KOPT-K1 (cell line): ENCODE data around the gene EVC.

Source experiments
- H3K27ac ChIP-seq: fragments of 200-600 bp; sonication (generic); 2 replicates; pipeline ENCODE4 v1.5.1; 2016; ENCODE audit warnings: antibody characterized with exemption, mild to moderate bottlenecking, low read depth, low read length; ENCODE audit not compliant: poor library complexity, severe bottlenecking
- H3K36me3 ChIP-seq: fragments of 200-600 bp; sonication (generic); 2 replicates; pipeline ENCODE4 v1.5.1; 2017; ENCODE audit warnings: antibody characterized with exemption, mild to moderate bottlenecking, low read length, moderate library complexity; ENCODE audit not compliant: insufficient read depth
- H3K9me3 ChIP-seq: fragments of 200-600 bp; sonication (generic); 2 replicates; pipeline ENCODE4 v1.5.1; 2017; ENCODE audit warnings: antibody characterized with exemption, low read length, mild to moderate bottlenecking; ENCODE audit not compliant: insufficient read depth, poor library complexity, severe bottlenecking

EVC gene

DNA sequence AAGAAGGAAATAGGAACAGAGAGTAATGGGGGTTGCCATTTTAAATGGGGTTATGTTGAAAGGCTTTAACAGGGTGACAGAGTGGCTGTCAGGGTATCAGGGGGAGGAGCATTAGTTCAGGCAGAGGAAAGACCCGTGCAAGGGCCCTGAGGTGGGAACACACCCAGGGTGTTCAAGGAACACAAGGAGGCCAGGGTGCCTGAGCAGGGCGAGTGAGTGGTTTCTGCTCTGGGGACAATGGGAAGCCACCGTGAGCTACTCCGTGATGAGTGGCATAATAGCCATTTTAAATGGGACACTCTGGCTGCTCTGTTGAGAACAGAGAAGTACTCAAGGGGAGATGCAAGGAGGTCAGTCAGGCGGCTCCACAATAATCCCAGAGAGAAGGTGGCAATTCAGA lies 7.2 kb upstream of the EVC start:
- H3K27ac ChIP-seq, result no peak overlapping the region

DNA sequence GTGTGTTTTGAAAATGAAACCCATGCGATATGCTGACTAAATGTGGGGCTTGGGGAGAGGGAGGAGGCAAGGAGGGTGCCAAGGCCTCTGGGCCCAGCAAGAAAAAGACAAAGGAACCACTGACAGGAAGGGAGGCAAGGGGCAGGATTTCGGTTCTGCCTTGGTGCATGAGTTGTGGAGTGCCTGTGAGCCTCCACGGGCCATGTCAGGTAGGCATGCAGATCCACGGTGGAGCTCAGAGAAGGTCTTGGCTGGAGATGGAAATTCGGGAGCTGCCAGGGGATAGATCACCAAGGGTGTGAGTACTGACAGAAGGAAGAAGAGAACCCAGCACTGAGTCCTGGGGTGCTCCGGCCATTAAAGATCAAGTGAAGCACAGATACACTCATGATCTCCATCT lies 6.7 kb upstream of the EVC start:
- H3K36me3 ChIP-seq, result no peaks in the 10 kb centered on the region
- H3K27ac ChIP-seq, result no peak overlapping the region
- H3K9me3 ChIP-seq, result no peaks in the 10 kb centered on the region

More for the DNA sequence above, 7.2 kb upstream of the EVC start:
- no peaks in the 10 kb centered on the region for H3K36me3 ChIP-seq
- H3K9me3 ChIP-seq, result no peaks in the 10 kb centered on the region

DNA sequence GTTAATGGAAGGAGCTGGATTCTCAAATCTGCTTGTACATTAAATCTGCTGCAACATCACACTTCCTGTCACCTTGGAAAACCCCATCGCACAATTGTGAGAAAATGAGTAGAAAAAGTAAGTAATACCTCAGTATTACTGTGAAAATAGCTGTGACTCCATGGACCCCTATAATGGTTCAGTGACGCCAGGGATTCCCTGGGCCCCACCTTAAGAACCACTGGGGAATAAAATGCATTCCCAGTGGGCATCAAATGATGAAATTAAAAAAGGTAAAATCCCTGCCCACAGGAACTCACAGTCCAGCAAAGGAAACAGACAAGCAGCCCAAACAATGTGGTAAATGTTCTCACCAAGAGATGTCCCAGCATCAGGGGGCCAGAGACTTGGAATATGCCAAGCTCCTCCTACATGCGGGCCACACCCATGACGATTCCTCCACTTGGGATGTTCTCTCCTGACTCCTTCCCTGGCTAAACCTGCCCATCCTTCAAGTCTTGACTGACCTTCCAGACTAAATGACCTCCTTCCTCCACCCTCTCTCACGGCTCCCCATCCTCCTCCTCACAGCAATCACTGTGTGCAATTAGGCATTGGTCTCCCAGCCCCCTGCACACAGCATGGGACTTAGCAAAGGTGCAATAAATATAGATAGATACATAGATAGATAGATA lies 5.2 kb upstream of the EVC start:
- Histone ChIP-seq H3K9me3 (no peaks in the 10 kb centered on the region), H3K27ac (no peak overlapping the region), H3K36me3 (no peaks in the 10 kb centered on the region)

DNA sequence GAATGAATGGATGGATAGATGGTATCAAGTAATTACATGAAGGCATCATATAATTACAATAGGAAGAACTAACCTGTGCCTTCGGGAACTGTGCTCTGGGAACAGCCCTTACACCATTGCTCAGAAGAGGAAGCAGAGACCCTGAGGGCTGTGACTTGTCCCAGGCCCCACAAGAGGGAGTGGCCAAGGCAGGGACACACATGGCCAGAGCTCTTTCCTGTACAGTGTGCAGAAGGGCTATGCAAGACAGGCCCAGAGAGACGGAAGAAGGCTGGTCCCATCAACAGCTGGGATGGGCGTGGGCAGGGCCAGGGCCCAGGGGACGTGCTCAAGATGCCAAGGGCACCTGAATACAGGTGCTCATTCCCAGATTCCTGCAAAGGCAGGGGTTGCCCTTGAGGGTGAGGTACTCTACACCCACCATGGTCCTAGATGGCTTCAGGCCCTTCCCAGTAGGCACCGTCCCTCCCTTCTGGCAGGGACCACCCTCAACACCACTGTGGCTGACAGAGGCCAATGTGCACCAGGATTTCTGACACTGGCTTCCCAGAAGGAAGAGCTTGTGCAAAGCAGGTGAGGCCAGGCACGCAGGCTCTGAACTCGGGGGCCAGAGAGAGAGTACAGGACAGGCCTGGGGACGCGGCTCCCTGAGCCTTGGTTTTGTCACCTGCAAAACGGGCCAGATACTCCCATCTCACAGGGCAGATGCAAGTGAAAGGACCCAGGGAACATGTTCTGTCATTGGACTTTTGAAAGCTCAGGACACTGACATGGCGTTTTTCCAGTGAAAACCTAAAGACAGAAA lies 4.3 kb upstream of the EVC start:
- Histone ChIP-seq H3K27ac (no peak overlapping the region), H3K9me3 (no peaks in the 10 kb centered on the region), H3K36me3 (no peaks in the 10 kb centered on the region)

DNA sequence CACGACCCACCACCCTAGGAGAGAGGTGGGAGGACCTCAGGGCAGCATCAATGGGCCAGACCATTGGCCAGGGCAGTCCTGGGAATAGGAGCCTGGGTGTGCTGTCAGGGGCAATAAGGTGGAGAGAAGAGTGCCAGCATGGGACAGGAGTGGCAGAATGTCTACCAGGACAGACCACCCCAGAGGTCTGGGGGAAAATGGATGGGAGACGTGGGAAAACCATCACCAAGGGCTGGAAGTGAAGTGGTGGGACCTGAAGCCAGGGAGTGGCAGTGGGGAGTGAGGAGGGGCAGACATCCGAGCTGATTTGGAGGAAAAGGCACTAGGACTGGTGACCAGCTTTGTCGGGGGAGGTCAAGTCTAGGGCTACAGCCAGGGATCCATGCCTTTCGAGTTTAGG lies 3.6 kb upstream of the EVC start:
- Histone ChIP-seq H3K9me3 (no peaks in the 10 kb centered on the region), H3K27ac (no peak overlapping the region)

DNA sequence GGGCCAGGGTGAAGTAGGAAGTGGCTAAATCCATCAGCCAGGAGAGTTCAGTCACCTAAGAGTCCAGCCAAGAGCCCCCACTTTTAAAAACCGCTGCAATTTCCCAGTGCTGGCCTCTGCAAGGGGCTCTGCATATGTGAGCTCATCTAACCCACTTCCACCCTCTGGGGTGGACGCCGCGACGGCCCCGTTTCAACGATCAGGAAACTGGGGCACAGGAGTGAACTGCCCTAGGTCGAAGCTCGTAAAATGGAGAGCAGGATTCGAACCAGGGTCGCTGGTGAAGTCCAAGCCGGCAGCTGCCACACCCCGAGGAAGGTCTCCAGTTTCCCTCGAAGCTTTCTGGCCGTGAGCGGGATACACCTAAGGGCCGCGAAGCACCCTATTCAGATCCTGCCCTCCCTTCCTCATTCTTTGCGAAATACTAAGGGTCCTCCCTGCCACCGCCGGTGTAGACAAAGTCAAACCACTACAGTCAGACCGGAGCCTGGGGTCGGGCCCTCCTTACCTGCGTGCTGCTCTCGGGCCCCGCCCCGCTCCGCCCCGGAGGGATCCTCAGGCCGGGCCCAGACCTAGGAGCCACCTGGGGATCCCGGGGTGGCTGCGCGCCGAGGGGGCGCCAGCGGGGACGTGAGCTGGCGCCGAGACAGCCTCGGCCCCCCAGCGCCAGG lies 3.1 kb upstream of the EVC start:
- Histone ChIP-seq H3K36me3 (no peaks in the 10 kb centered on the region), H3K27ac (no peak overlapping the region), H3K9me3 (no peaks in the 10 kb centered on the region)

More for the DNA sequence above, 3.6 kb upstream of the EVC start:
- H3K36me3 ChIP-seq, result no peaks in the 10 kb centered on the region

DNA sequence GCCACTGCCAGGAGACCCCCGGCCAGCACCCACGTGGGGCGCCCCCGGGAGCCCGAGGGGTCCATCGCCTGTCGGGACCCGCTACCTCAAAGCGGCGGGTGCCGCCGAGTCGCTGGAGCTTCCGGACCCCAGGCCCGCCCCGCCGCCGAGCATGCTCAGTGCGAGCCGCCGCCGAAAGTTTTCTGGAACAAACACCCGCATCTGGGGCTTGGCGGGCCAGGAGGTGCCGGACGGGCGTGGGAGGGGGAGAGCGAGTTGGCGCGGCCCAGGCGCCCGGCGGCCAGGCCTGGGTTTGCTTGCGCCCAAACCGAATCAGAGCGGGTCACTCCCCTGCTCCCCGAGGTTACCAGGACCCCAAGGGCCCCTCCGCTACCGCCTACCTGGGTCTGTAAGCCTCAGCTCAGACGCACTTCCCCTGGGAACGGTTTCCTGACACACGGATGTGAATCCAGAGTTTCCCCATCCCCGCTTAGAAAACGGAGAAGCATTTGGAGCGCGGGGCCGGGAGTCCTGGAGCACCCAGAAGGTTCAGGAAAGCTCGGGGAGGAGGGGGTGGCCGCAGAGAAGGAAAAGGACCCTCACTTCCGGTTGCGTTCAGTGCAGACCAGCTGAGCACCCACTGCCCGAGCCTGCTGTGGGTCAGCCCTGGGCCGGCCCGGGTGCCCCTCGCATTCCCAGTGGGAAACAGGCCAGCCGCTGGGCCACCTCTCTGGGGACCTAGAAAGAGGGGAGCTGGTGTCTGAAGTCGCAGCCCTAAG lies 2.4 kb upstream of the EVC start, which contains the start of gene EVC2:
Gene EVC2, minus strand, starts transcription at position 111 of the 758 bp plus-strand sequence. Its CDS starts 46 bp downstream, at position 65.
- no peaks in the 10 kb centered on the region for H3K36me3 ChIP-seq
- no peaks in the 10 kb centered on the region for H3K9me3 ChIP-seq
- H3K27ac ChIP-seq, result no peak within 1 kb of the TSS

DNA sequence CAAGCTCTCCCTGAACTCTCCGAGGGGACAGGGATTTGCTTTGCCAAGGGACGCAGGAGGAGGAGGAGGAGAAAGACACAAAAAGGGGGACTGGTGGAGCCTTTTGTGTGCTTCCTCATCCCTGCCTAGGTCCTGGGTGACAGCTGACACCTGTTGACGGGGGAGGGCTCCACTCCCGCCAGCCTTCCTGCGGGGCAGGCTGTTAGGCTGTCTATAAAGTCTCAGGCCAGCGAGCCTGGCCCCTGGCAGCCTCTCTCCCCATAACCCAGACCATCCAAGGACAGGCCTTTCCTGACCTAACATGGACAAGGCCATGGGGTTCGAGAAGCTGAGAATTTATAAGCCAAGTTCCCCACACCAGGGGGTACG lies 1.8 kb upstream of the EVC start:
- Histone ChIP-seq H3K27ac (no peak overlapping the region), H3K9me3 (no peaks in the 10 kb centered on the region), H3K36me3 (no peaks in the 10 kb centered on the region)

DNA sequence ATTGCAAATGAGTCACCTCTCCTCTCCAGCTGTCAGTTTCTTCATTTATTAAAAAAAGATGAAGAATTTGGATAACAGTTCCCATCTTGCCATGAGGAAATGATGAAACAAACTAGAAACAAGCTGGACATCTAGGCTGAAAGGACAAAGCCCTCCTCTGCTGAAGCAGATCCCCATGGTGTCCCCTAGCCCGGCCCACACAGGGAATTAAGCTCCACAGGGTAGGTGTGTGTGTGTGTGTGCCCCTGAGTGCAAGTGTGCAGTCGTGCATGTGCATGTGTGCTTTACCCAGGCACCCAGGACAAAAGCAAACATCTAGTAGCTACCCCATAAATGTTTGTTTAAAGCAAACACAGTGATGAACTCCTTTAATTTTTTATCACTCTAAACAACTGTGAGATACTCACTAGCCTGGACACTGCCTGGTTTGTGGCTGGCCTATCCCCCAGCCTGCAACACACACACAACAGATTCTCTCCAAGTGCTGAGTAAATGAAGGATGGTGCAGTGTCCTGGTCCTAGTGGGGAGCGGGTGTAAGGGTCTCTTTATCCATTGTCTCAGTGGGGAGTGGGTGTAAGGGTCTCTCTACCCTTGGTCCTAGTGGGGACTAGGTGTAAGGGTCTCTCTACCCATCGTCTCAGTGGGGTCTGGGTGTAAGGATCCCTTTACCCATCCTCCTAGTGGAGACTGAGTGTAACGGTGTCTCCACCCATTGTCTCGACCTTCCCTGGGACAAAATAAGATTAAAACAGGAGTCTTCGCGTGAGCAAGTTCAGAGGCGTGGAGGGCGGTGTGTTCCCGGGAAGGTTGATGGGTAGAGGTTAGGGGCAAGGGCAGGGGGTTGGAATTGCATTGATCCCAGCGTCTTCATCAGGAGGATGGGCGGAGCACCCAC lies 688 bp upstream of the EVC start:
- H3K27ac ChIP-seq, result no peak overlapping the region
- H3K36me3 ChIP-seq, result no peaks in the 10 kb centered on the region
- peaks cover 5% of the 10 kb centered on the region for H3K9me3 ChIP-seq

DNA sequence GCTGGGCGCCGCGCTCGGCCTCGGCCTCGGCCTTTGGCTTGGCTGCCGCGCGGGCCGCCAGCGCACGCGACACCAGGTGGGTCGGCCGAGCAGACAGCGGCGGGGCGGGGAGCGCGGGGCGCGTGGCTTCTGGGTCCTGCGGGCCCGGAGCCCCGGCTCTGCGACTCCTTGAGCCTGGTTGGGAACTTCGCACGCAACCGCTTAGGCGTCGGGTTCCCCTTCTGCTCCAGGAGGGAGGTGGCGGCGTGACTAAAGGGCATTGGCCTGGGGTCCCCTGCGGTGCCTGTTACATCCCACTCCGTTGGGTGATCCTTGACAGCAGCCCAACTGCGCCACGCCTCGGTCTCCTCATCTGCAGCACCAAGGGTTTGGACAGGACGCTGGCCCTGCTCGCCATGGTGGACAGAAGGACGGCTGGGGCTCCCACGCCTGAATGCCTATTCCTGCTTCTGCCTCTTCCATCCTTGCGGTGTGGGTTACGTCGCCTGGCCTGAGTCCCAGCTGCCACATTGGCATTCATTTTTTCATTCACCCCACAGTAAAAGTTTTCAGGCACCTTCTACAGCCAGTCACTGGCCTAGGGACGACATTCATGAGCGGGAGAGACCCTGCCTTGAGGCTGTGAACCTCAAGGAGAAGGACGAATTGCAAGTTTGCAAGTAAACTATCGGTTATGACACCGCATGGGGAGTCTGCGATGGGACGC lies 631 bp downstream of the EVC start:
- Histone ChIP-seq H3K27ac (no peak overlapping the region), H3K9me3 (peaks cover 7% of the 10 kb centered on the region)

DNA sequence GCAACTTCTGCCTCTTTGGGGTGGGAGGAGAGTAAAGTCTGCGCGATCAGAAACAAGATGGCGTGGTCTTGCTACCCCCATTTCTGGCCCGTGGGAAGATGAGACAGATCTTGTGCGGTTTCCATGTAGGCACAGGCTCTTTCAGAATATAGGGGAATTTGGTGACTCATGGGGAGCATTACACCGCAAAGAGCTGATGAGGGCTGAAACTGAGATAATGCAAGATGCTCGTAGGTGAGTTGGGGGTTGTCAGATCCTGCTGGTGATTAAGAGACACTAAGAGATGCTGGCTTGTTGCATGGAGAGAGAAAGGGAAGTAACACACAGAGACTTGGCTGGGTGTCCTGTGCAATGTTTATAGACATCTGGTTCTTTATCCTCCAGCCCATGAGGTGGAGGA lies 1.5 kb downstream of the EVC start:
- Histone ChIP-seq H3K27ac (no peak overlapping the region), H3K36me3 (no peaks in the 10 kb centered on the region), H3K9me3 (peaks cover 7% of the 10 kb centered on the region)

More for the DNA sequence above, 631 bp downstream of the EVC start:
- no peaks in the 10 kb centered on the region for H3K36me3 ChIP-seq

DNA sequence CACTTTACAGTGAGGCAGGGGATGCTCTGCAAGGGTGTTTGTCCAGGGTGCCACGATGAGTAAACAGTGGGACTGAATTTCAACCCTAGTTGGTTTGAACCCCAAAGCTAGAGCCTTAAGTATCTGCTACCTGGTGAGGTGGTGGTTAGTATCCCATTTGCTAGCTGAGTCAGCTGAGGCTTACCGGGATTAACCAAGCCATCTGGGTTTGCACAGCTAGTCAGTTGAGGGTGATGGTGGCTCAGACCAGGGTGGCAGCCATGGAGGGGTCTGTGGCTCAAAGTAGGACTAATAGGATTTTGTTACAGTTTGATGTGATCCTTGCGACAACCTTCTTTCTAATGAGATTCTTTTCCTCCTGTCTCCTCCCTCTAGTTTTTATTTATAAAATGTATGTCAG lies 1.9 kb downstream of the EVC start:
- H3K9me3 ChIP-seq, result peaks cover 7% of the 10 kb centered on the region
- no peaks in the 10 kb centered on the region for H3K36me3 ChIP-seq
- H3K27ac ChIP-seq, result no peak overlapping the region

DNA sequence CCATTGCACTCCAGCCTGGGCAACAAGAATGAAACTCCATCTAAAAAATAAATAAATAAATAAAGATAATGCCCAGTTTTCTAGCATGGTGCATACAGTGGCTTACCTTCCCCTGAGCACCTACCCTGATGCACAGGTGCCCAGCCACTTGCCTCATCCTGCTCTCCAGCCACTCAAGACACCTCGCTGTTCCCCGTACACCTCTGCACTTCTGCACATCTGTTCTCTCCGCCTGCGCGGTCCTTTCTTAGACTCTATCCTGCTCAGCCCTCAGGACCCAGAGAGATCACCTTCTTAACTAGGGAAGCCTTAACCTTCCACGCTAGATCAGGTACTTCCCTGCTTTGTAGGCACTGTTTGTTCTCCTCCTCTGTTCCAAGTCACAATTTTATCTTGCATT lies 2.9 kb downstream of the EVC start:
- H3K27ac ChIP-seq, result no peak overlapping the region
- H3K36me3 ChIP-seq, result no peaks in the 10 kb centered on the region
- peaks cover 7% of the 10 kb centered on the region for H3K9me3 ChIP-seq

DNA sequence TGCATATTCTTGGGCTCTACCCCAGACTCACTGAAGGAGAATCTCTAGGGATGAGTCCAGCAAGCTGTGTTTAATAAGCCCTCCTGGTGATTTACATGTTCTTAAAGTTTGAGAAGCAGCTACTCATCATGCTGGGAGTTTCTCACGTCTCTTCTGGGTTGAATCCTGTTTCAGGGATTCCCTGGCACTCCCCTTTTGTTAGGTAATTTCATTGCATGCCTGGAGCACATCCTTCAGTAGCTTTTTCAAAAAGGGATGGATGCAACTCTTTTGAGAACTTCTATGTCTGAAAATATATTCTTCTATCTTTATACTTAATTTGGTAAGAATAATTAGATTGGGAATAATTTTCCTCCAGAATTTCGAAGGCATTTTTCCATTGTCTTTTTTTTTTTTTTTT lies 4.4 kb downstream of the EVC start:
- Histone ChIP-seq H3K9me3 (peaks cover 7% of the 10 kb centered on the region), H3K27ac (no peak overlapping the region), H3K36me3 (no peaks in the 10 kb centered on the region)
